GM12801 (cell line): ENCODE measurements around the gene AAMP.

Experiments
- CTCF ChIP-seq: IDR thresholded peaks from one replicate; pipeline ENCODE4 v1.5.1; 2011; ENCODE audit warnings: control low read depth; ENCODE audit not compliant: insufficient read length; ENCODE audit errors: extremely low read depth

The AAMP gene

GRCh38 chr2:218275371-218276072 lies 5.6 kb upstream of the AAMP start:
- TF ChIP-seq CTCF = no peak

- TF ChIP-seq CTCF = no peak
Measured at GRCh38 chr2:218274586-218274985, 4.6 kb upstream of the AAMP start.

GRCh38 chr2:218273908-218274249 lies 3.9 kb upstream of the AAMP start:
- TF ChIP-seq CTCF = no peak

DNA sequence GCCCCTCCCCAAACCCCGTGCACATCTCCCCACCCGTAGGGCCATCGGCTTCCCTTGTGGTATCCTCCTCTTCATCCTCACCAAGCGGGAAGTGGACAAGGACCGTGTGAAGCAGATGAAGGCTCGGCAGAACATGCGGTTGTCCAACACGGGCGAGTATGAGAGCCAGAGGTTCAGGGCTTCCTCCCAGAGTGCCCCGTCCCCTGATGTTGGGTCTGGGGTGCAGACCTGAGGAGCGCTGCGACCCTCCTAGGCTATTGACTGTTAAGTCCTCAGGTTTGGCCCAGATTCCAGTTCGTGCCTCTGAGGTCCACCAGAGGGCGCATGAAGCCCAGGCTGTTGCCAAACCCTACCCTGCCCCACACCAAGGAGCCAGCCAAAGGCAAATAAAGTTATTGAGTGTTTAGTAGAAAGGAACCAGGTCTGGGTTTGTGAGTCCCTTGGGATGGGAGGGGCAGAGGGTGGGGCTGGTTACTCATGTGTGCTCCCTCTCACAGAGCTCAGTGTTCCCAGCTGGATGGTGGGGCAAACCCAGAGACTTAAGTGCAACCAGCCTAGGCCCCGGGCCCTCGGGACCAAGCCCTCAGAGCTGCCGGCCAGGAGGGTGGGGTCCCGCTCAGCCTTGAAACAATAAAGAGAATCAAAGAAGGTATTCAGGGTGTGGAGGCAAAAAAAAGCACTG lies 2.7 kb upstream of the AAMP start:
- no peak for TF ChIP-seq CTCF

GRCh38 chr2:218271865-218272530 lies 2.1 kb upstream of the AAMP start:
- TF ChIP-seq CTCF = no peak

- no peak for TF ChIP-seq CTCF
Measured at GRCh38 chr2:218271487-218271797, 1.5 kb upstream of the AAMP start.

- TF ChIP-seq CTCF = no peak
Measured at GRCh38 chr2:218270721-218271486, 967 bp upstream of the AAMP start.
